ENCODE results near the gene VIL1. TPM values are rescaled to one million over a fixed set of nuclear protein-coding genes. Genes with fewer than 3 reads are reported as not detected.

VIL1 gene
- total RNA-seq, 1 donor from 2014 or later = not detected

DNA sequence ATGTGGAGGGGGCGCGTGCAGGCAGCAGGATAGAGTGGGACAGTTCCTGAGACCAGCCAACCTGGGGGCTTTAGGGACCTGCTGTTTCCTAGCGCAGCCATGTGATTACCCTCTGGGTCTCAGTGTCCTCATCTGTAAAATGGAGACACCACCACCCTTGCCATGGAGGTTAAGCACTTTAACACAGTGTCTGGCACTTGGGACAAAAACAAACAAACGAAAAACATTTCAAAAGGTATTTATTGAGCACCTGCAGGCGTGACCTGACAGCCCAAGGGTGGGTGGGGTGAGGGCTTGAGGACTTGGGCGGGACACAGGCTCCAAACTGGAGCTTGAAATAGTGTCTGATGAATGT is 23.9 kb upstream of the VIL1 start:
- H3K36me3 Mint-ChIP-seq (ENCODE audit: unreplicated experiment) = no peaks in the 10 kb centered on the region
- peaks cover 24% of the 10 kb centered on the region for H3K4me1 Mint-ChIP-seq (ENCODE audit: unreplicated experiment)
- DNase-seq (ENCODE audit: extremely low spot score, unreplicated experiment) = no peak
- no peaks in the 10 kb centered on the region for H3K9me3 Mint-ChIP-seq (ENCODE audit: unreplicated experiment)
- H3K4me3 Mint-ChIP-seq (ENCODE audit: unreplicated experiment) = no peak overlapping the region
- no peaks in the 10 kb centered on the region for H3K27me3 Mint-ChIP-seq (ENCODE audit: unreplicated experiment)
- peak overlapping the region; percentile 10 for H3K27ac Mint-ChIP-seq (ENCODE audit: unreplicated experiment)
- TF ChIP-seq, protein P1, sequence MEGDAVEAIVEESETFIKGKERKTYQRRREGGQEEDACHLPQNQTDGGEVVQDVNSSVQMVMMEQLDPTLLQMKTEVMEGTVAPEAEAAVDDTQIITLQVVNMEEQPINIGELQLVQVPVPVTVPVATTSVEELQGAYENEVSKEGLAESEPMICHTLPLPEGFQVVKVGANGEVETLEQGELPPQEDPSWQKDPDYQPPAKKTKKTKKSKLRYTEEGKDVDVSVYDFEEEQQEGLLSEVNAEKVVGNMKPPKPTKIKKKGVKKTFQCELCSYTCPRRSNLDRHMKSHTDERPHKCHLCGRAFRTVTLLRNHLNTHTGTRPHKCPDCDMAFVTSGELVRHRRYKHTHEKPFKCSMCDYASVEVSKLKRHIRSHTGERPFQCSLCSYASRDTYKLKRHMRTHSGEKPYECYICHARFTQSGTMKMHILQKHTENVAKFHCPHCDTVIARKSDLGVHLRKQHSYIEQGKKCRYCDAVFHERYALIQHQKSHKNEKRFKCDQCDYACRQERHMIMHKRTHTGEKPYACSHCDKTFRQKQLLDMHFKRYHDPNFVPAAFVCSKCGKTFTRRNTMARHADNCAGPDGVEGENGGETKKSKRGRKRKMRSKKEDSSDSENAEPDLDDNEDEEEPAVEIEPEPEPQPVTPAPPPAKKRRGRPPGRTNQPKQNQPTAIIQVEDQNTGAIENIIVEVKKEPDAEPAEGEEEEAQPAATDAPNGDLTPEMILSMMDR (IDR thresholded peaks at IDR 0.05) = no peak

DNA sequence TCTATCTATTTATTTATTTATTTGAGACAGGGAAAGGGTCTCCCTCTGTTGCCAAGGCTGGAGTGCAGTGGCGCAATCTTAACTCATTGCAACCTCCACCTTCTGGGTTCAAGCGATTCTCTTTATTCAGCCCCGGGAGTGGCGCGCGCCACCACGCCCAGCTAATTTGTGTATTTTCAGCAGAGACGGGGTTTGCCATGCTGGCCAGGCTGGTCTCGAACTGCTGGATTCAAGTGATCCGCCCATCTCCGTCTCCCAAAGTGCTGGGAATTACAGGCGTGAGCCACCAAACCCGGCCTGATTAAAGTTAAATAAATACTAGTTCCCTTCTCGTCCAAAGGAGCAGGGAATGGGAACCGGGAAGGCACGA is 23.5 kb upstream of the VIL1 start:
- Mint-ChIP-seq H3K4me1 (ENCODE audit: unreplicated experiment) (peaks cover 24% of the 10 kb centered on the region), H3K27me3 (ENCODE audit: unreplicated experiment) (no peaks in the 10 kb centered on the region), H3K36me3 (ENCODE audit: unreplicated experiment) (no peaks in the 10 kb centered on the region), H3K27ac (ENCODE audit: unreplicated experiment) (peak overlapping the region; percentile 93), H3K4me3 (ENCODE audit: unreplicated experiment) (peak overlapping the region; percentile 82), H3K9me3 (ENCODE audit: unreplicated experiment) (no peaks in the 10 kb centered on the region)
- TF ChIP-seq, protein P1 (IDR thresholded peaks at IDR 0.05) = no peak
- no peak for DNase-seq (ENCODE audit: extremely low spot score, unreplicated experiment)

DNA sequence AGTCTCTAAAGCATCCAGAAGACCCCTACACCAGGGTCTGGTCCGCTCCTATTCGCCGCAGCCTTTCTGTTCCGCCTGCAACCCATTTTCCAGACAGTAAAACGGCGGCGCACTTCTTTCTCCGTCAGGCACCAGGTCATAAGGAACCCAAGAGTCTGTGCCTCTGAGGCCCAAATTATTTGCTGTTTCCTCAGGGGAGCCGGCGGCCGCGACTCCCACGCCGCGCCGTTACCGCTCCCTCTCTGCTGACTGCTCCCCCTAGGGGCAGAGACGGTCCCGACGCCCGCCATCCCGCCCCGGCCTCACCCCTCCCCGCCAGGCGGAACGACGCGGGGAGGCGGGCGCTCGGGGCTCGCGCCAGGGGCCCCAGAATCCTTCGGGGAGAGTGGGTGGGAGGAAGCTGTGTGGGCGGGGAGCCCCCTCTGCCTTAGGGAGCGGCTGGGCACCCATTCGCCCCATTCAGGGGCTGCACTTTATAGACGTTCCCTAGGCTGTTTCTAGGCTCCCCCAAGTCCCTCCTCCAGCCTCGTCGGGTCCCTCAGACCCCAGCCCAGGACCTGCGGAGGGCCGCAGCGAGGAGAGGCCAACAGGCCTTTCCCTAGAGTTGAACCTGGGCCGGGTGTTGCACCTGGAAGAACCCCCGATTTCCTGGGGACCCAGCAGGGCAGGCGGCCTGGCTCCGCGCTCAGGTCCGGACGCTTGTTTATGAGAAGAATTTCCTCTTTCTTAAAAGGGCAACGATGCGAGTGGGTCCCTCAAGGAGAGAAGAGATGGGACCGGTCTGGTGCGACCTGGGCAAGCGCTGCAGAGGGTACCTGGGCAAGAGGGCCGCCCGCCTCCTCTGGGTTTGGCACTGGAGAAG is 22.9 kb upstream of the VIL1 start:
- H3K27me3 Mint-ChIP-seq (ENCODE audit: unreplicated experiment) = no peaks in the 10 kb centered on the region
- H3K9me3 Mint-ChIP-seq (ENCODE audit: unreplicated experiment) = no peaks in the 10 kb centered on the region
- peaks cover 24% of the 10 kb centered on the region for H3K4me1 Mint-ChIP-seq (ENCODE audit: unreplicated experiment)
- H3K36me3 Mint-ChIP-seq (ENCODE audit: unreplicated experiment) = no peaks in the 10 kb centered on the region
- peak overlapping the region; percentile 99 for H3K27ac Mint-ChIP-seq (ENCODE audit: unreplicated experiment)
- DNase-seq (ENCODE audit: extremely low spot score, unreplicated experiment) = peak; percentile 98
- peak overlapping the region; percentile 88 for H3K4me3 Mint-ChIP-seq (ENCODE audit: unreplicated experiment)
- TF ChIP-seq, protein P1 (IDR thresholded peaks at IDR 0.05) = peak; percentile 98

DNA sequence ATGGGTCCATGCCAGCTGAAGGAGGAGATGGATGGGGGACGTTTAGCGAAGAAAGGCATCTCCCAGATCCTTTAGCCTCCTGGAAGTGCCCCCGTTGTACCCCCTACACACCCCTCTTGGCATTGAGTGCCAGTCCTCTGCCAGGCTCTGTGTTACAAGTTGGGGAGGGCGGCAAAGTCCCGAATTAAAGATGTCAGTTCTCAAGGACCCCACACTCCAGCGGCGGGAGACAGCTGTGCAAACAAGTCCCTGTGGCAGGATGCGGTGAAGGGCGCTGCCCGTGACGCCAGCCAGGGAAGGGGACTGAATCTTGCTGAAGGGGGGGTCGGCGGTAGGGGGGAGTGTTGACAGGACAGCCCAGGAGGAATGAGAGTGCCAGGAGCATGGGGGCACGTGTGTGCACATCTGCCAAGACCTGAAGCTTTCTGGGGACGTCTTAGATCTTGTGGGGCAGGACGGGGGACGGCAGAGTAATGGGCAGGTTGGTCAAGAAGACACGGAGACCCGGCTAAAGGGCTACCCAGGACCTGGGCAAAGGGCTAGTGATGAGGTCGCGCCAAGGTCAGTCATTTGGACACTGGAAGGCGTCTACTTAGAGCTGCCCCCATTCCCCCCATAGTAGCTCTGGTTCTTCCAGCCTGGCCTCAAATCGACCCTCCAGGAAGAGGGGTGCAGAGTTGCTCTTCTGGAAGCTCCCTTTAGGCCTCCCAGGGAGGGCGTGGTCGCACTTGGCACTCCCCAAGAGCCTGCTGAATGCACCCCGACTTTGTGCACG is 22.0 kb upstream of the VIL1 start:
- H3K36me3 Mint-ChIP-seq (ENCODE audit: unreplicated experiment) = peaks cover 2% of the 10 kb centered on the region
- peaks cover 32% of the 10 kb centered on the region for H3K4me1 Mint-ChIP-seq (ENCODE audit: unreplicated experiment)
- no peaks in the 10 kb centered on the region for H3K27me3 Mint-ChIP-seq (ENCODE audit: unreplicated experiment)
- H3K27ac Mint-ChIP-seq (ENCODE audit: unreplicated experiment) = peak overlapping the region; percentile 99
- H3K4me3 Mint-ChIP-seq (ENCODE audit: unreplicated experiment) = peak overlapping the region; percentile 88
- TF ChIP-seq, protein P1 (IDR thresholded peaks at IDR 0.05) = no peak
- no peaks in the 10 kb centered on the region for H3K9me3 Mint-ChIP-seq (ENCODE audit: unreplicated experiment)
- DNase-seq (ENCODE audit: extremely low spot score, unreplicated experiment) = no peak

DNA sequence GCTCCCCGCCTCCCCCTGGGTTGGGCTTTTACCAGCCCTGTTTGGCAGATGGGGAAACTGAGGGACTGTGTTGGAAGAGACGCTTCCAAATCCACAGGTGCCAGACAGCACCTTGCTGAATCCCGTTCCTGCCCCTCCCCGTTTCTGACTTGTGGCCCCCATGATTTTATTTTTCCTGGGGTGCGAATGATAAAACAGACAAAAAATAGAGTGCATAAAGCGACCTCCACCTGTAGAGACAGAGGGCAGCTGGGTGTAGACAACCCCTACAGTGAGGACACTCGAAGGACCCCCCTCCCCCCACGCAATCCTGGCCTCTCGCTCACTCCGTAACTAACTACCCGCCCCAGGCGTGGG is 21.5 kb upstream of the VIL1 start:
- peaks cover 32% of the 10 kb centered on the region for H3K4me1 Mint-ChIP-seq (ENCODE audit: unreplicated experiment)
- peak overlapping the region; percentile 88 for H3K4me3 Mint-ChIP-seq (ENCODE audit: unreplicated experiment)
- TF ChIP-seq, protein P1 (IDR thresholded peaks at IDR 0.05) = no peak
- no peaks in the 10 kb centered on the region for H3K9me3 Mint-ChIP-seq (ENCODE audit: unreplicated experiment)
- no peak for DNase-seq (ENCODE audit: extremely low spot score, unreplicated experiment)
- H3K27me3 Mint-ChIP-seq (ENCODE audit: unreplicated experiment) = no peaks in the 10 kb centered on the region
- peaks cover 2% of the 10 kb centered on the region for H3K36me3 Mint-ChIP-seq (ENCODE audit: unreplicated experiment)
- peak overlapping the region; percentile 99 for H3K27ac Mint-ChIP-seq (ENCODE audit: unreplicated experiment)
